ENCODE results near the gene IGF2R.

Gene IGF2R

GRCh38 chr6:159977255-159977903 lies 8.5 kb downstream of the IGF2R start:
- Histone ChIP-seq H3K4me3 (peak overlapping the region in 1 of 10 experiments; percentile 43; a peak in 1 of 20 replicates), H3K4me1 (peaks cover 85 to 96% (median 91%) of the 10 kb centered on the region in 10 experiments), H3K27ac (peak overlapping the region in 3 of 11 experiments; percentile 73 to 82 (median 73); a peak in 7 of 22 replicates), H3K9ac (peak overlapping the region in 3 of 11 experiments; percentile 62 to 71 (median 70); a peak in 2 of 22 replicates), H3K4me2 (peak overlapping the region; percentile 83 to 97 (median 94)), H4K20me1 (peaks cover 83 to 99% (median 93%) of the 10 kb centered on the region in 11 experiments), H3K36me3 (peaks cover 0 to 5% (median 0%) of the 10 kb centered on the region in 11 experiments; a peak in 3 of 22 replicates), H3K27me3 (no peaks in the 10 kb centered on the region; a peak in 2 of 22 replicates), H3K9me3 (replicated peaks in 1 of 11) (no peaks in the 10 kb centered on the region)
- no peak for TF ChIP-seq Cebpa-rat (IDR thresholded peaks at IDR 0.05)

- Histone ChIP-seq H3K4me2 (peak overlapping the region; percentile 83 to 97 (median 94)), H3K36me3 (peaks cover 0 to 5% (median 0%) of the 10 kb centered on the region in 11 experiments; a peak in 3 of 22 replicates), H3K4me3 (peak overlapping the region in 7 of 10 experiments; percentile 4 to 47 (median 37); a peak in 9 of 20 replicates), H3K27me3 (no peaks in the 10 kb centered on the region; a peak in 2 of 22 replicates), H4K20me1 (peaks cover 83 to 99% (median 93%) of the 10 kb centered on the region in 11 experiments), H3K27ac (peak overlapping the region in 10 of 11 experiments; percentile 40 to 82 (median 63); a peak in 18 of 22 replicates), H3K4me1 (peaks cover 85 to 96% (median 91%) of the 10 kb centered on the region in 10 experiments), H3K9ac (peak overlapping the region in 9 of 11 experiments; percentile 9 to 71 (median 62); a peak in 17 of 22 replicates), H3K9me3 (replicated peaks in 1 of 11) (no peaks in the 10 kb centered on the region)
- no peak for TF ChIP-seq Cebpa-rat (IDR thresholded peaks at IDR 0.05)
Measured at GRCh38 chr6:159977904-159978268, 9.0 kb downstream of the IGF2R start.

- Histone ChIP-seq H3K27ac (peak overlapping the region; percentile 31 to 82 (median 63); a peak in 21 of 22 replicates), H3K36me3 (peaks cover 0 to 5% (median 0%) of the 10 kb centered on the region in 11 experiments; a peak in 3 of 22 replicates), H3K4me3 (peak overlapping the region; percentile 4 to 47 (median 34); a peak in 16 of 20 replicates), H3K9ac (peak overlapping the region; percentile 9 to 71 (median 59); a peak in 21 of 22 replicates), H3K9me3 (replicated peaks in 1 of 11) (no peaks in the 10 kb centered on the region), H3K4me2 (peak overlapping the region; percentile 83 to 97 (median 94)), H3K4me1 (peaks cover 87 to 96% (median 91%) of the 10 kb centered on the region in 10 experiments), H3K27me3 (no peaks in the 10 kb centered on the region; a peak in 2 of 22 replicates), H4K20me1 (peaks cover 83 to 99% (median 93%) of the 10 kb centered on the region in 11 experiments)
- no peak for TF ChIP-seq Cebpa-rat (IDR thresholded peaks at IDR 0.05)
Measured at GRCh38 chr6:159978291-159979135, 9.6 kb downstream of the IGF2R start.

GRCh38 chr6:159979136-159979874 lies 10.4 kb downstream of the IGF2R start:
- Histone ChIP-seq H3K4me3 (peak overlapping the region; percentile 4 to 47 (median 34); a peak in 14 of 20 replicates), H3K9ac (peak overlapping the region; percentile 14 to 71 (median 59); a peak in 21 of 22 replicates), H3K27me3 (no peaks in the 10 kb centered on the region; a peak in 2 of 22 replicates), H3K27ac (peak overlapping the region; percentile 31 to 82 (median 63); a peak in 21 of 22 replicates), H3K36me3 (peaks cover 0 to 5% (median 0%) of the 10 kb centered on the region in 11 experiments; a peak in 3 of 22 replicates), H3K4me2 (peak overlapping the region; percentile 83 to 97 (median 94)), H4K20me1 (peaks cover 83 to 99% (median 93%) of the 10 kb centered on the region in 11 experiments), H3K4me1 (peaks cover 87 to 96% (median 91%) of the 10 kb centered on the region in 10 experiments), H3K9me3 (replicated peaks in 1 of 11) (no peaks in the 10 kb centered on the region)
- TF ChIP-seq Cebpa-rat (IDR thresholded peaks at IDR 0.05): no peak

GRCh38 chr6:159980474-159980873 lies 11.6 kb downstream of the IGF2R start:
- Histone ChIP-seq H3K4me3 (peak overlapping the region in 2 of 10 experiments; percentile 8 to 42; a peak in 2 of 20 replicates), H3K27me3 (no peaks in the 10 kb centered on the region; a peak in 2 of 22 replicates), H3K4me1 (peaks cover 83 to 98% (median 90%) of the 10 kb centered on the region in 10 experiments), H3K27ac (peak overlapping the region in 3 of 11 experiments; percentile 73 to 92 (median 82); a peak in 4 of 22 replicates), H4K20me1 (peaks cover 83 to 99% (median 93%) of the 10 kb centered on the region in 11 experiments), H3K4me2 (peak overlapping the region; percentile 83 to 97 (median 94)), H3K36me3 (peaks cover 0 to under 1% (median 0%) of the 10 kb centered on the region in 11 experiments; a peak in 1 of 22 replicates), H3K9me3 (replicated peaks in 1 of 11) (no peaks in the 10 kb centered on the region), H3K9ac (peak overlapping the region in 1 of 11 experiments; percentile 84; a peak in 3 of 22 replicates)
- TF ChIP-seq Cebpa-rat (IDR thresholded peaks at IDR 0.05): no peak

GRCh38 chr6:159981071-159981402 lies 12.2 kb downstream of the IGF2R start:
- no peak for TF ChIP-seq Cebpa-rat (IDR thresholded peaks at IDR 0.05)
- no peaks in the 10 kb centered on the region for H3K9me3 ChIP-seq (replicated peaks in 1 of 11)
- H4K20me1 ChIP-seq: peaks cover 89 to 100% (median 98%) of the 10 kb centered on the region in 11 experiments
- H3K4me3 ChIP-seq: peak overlapping the region in 5 of 10 experiments; percentile 4 to 42 (median 35); a peak in 5 of 20 replicates
- peak overlapping the region in 9 of 11 experiments; percentile 39 to 92 (median 75); a peak in 15 of 22 replicates for H3K27ac ChIP-seq
- H3K4me2 ChIP-seq: peak overlapping the region; percentile 83 to 97 (median 94)
- H3K36me3 ChIP-seq: peaks cover 0 to 5% (median 0%) of the 10 kb centered on the region in 11 experiments; a peak in 1 of 22 replicates
- peaks cover 83 to 97% (median 90%) of the 10 kb centered on the region in 10 experiments for H3K4me1 ChIP-seq
- no peaks in the 10 kb centered on the region; a peak in 2 of 22 replicates for H3K27me3 ChIP-seq
- H3K9ac ChIP-seq: peak overlapping the region in 6 of 11 experiments; percentile 57 to 84 (median 68); a peak in 12 of 22 replicates

- peaks cover 88 to 100% (median 99%) of the 10 kb centered on the region in 11 experiments for H4K20me1 ChIP-seq
- no peak for TF ChIP-seq Cebpa-rat (IDR thresholded peaks at IDR 0.05)
- H3K4me2 ChIP-seq: peak overlapping the region; percentile 83 to 97 (median 94)
- peak overlapping the region; percentile 33 to 92 (median 72); a peak in 21 of 22 replicates for H3K27ac ChIP-seq
- H3K4me3 ChIP-seq: peak overlapping the region in 7 of 10 experiments; percentile 21 to 55 (median 40); a peak in 11 of 20 replicates
- peaks cover 80 to 98% (median 86%) of the 10 kb centered on the region in 10 experiments for H3K4me1 ChIP-seq
- H3K9ac ChIP-seq: peak overlapping the region; percentile 9 to 84 (median 57); a peak in 18 of 22 replicates
- H3K9me3 ChIP-seq (replicated peaks in 1 of 11): no peaks in the 10 kb centered on the region
- H3K36me3 ChIP-seq: peaks cover 0 to 5% (median 0%) of the 10 kb centered on the region in 11 experiments; a peak in 1 of 22 replicates
- no peaks in the 10 kb centered on the region; a peak in 2 of 22 replicates for H3K27me3 ChIP-seq
Measured at GRCh38 chr6:159981403-159982245, 12.7 kb downstream of the IGF2R start.

Measured in BLaER1 treated with 17β-estradiol and CSF1 and Interleukin-3, amounts not matched to agents 10 nM and 100 nM (cell line).